Measurements from ENCODE around the gene PEX6.

GRCh38 chr6:43013097-43013842 is 34.3 kb upstream of the PEX6 start:
- TF ChIP-seq CTCF (IDR thresholded peaks at IDR 0.05) (no peak), POLR2A (IDR thresholded peaks at IDR 0.05) (no peak)

Measured in upper lobe of left lung (tissue), 4 donors.